CD4-positive, alpha-beta T cell (primary cell): Measurements from ENCODE around the gene DNAH3. TPM values are rescaled to one million over a fixed set of nuclear protein-coding genes. Genes with fewer than 3 reads are reported as not detected.

Experiments
- ATAC-seq: fragments of 200-7000 bp; cut with Tn5 transposase; one replicate; pipeline ENCODE4 v1.10.0; 2022; ENCODE audit warnings: mild to moderate bottlenecking; ENCODE audit not compliant: poor library complexity
- CTCF ChIA-PET: fragments of 350-600 bp; sonication (Branson Sonifier 250); formaldehyde crosslinking; loops from one replicate; lab custom pipeline; 2021; ENCODE audit warnings: antibody characterized with exemption, inconsistent platforms; lab: Charles Lee
- POLR2A ChIA-PET: fragments of 350-600 bp; sonication (Branson Sonifier 250); formaldehyde crosslinking; loops from one replicate; lab custom pipeline; 2021; ENCODE audit warnings: antibody characterized with exemption, inconsistent platforms; lab: Charles Lee
- DNase-seq, 14 experiments: peaks; one replicate each; pipeline ENCODE4 v3.0.0-alpha.2; 2013 to 2020; ENCODE audit warnings: mixed read lengths in 2 of 14
- H3K27ac ChIP-seq, 2 donors: one replicate each; pipeline versions ENCODE4 v1.5.1 to v1.7.0; 2013; ENCODE audit warnings: low read length in 2 of 2, low read depth in 1 of 2, mild to moderate bottlenecking in 1 of 2
- H3K27me3 ChIP-seq, 2 experiments: 1 replicate in 1 of 2; 2 replicates in 1 of 2; pipeline versions ENCODE4 v1.6.1 to v1.7.0; 2013; ENCODE audit warnings: low read length in 2 of 2, control low read depth in 1 of 2, mild to moderate bottlenecking in 1 of 2, moderate library complexity in 1 of 2; ENCODE audit not compliant: insufficient read depth in 2 of 2, control insufficient read depth in 1 of 2
- H3K36me3 ChIP-seq: one replicate; pipeline ENCODE4 v1.6.1; 2013; ENCODE audit warnings: low read length, control low read depth; ENCODE audit not compliant: insufficient read depth
- H3K4me1 ChIP-seq: one replicate; pipeline ENCODE4 v1.6.1; 2013; ENCODE audit warnings: low read length, control low read depth; ENCODE audit not compliant: insufficient read depth
- H3K4me3 ChIP-seq: one replicate; pipeline ENCODE4 v1.5.1; 2013; ENCODE audit warnings: mild to moderate bottlenecking, low read length, moderate library complexity
- H3K9me3 ChIP-seq, 2 experiments: 1 replicate in 1 of 2; 2 replicates in 1 of 2; pipeline versions ENCODE4 v1.6.1 to v1.7.0; 2013; ENCODE audit warnings: low read length in 2 of 2, mild to moderate bottlenecking in 2 of 2, control low read depth in 1 of 2, moderate library complexity in 1 of 2; ENCODE audit not compliant: control insufficient read depth in 1 of 2, insufficient read depth in 1 of 2
- H3K27ac Mint-ChIP-seq: one replicate; pipeline ENCODE4 v1.8.0; 2020; ENCODE audit warnings: mixed read lengths
- H3K27me3 Mint-ChIP-seq: one replicate; pipeline ENCODE4 v1.8.0; 2021; ENCODE audit warnings: mixed read lengths
- H3K36me3 Mint-ChIP-seq: one replicate; pipeline ENCODE4 v1.8.0; 2021; ENCODE audit warnings: low read depth, mixed read lengths
- H3K4me1 Mint-ChIP-seq: one replicate; pipeline ENCODE4 v1.8.0; 2021; ENCODE audit warnings: low read depth, mixed read lengths
- H3K4me3 Mint-ChIP-seq: one replicate; pipeline ENCODE4 v1.8.0; 2020; ENCODE audit warnings: mild to moderate bottlenecking, mixed read lengths
- H3K9me3 Mint-ChIP-seq: one replicate; pipeline ENCODE4 v1.8.0; 2020; ENCODE audit warnings: mixed read lengths
- CTCF ChIP-seq: fragments of 200-600 bp; IDR thresholded peaks from one replicate; pipeline ENCODE4 v1.8.0; 2022; ENCODE audit warnings: antibody characterized with exemption, mild to moderate bottlenecking
- intact Hi-C, 2 experiments: fragments of 100-400 bp; cut with DNase I in 1 of 2; cut with micrococcal nuclease in 1 of 2; formaldehyde crosslinking; loops; one replicate each; pipeline versions ENCODE4 v1.15.1 to v1.9.0; 2023 to 2025; cut with DNase I, micrococcal nuclease
- total RNA-seq, 174 experiments: library from RNA in 2 of 174; stranded (reverse) in 2 of 174; gene quantifications; one replicate each; pipeline ENCODE4 v1.2.3 and lab custom pipeline; 2021 to 2026

Gene DNAH3
- total RNA-seq, 2 experiments from 2014 or later: not detected

GRCh38 chr16:21103941-21104860 is 46.4 kb downstream of the DNAH3 start:
- no peak for TF ChIP-seq CTCF
- ATAC-seq (no peak), DNase-seq (no peak)
- no peaks in the 10 kb centered on the region for H3K9me3 Mint-ChIP-seq
- Histone ChIP-seq H3K27me3 (peaks cover 2 to 3% of the 10 kb centered on the region in 2 experiments), H3K27ac (no peak overlapping the region), H3K4me1 (no peaks in the 10 kb centered on the region), H3K4me3 (no peak overlapping the region), H3K9me3 (no peaks in the 10 kb centered on the region), H3K36me3 (no peaks in the 10 kb centered on the region)
- intact Hi-C loops: loop anchor here (5.0 kb wide), 1 partner anchor 252 kb away; no protein-coding TSS in a partner anchor
- H3K27me3 Mint-ChIP-seq: peaks cover 17% of the 10 kb centered on the region
- H3K4me3 Mint-ChIP-seq: no peak overlapping the region
- H3K36me3 Mint-ChIP-seq: no peaks in the 10 kb centered on the region
- ChIA-PET POLR2A (no interaction called here), CTCF (no interaction called here)
- no peak overlapping the region for H3K27ac Mint-ChIP-seq
- no peaks in the 10 kb centered on the region for H3K4me1 Mint-ChIP-seq

- Mint-ChIP-seq H3K4me3 (no peak overlapping the region), H3K36me3 (no peaks in the 10 kb centered on the region), H3K4me1 (no peaks in the 10 kb centered on the region), H3K27me3 (peaks cover 30% of the 10 kb centered on the region), H3K9me3 (no peaks in the 10 kb centered on the region), H3K27ac (no peak overlapping the region)
- Histone ChIP-seq H3K27me3 (peaks cover 6 to 8% of the 10 kb centered on the region in 2 experiments), H3K9me3 (no peaks in the 10 kb centered on the region), H3K4me1 (no peaks in the 10 kb centered on the region), H3K36me3 (no peaks in the 10 kb centered on the region), H3K4me3 (no peak overlapping the region), H3K27ac (no peak overlapping the region)
- TF ChIP-seq CTCF: peak; percentile 14
- ChIA-PET CTCF (interaction anchor here (0.6 to 1.0 kb wide), 2 partner anchors 12 to 257 kb away, joined by 3 read pairs; no protein-coding TSS in a partner anchor), POLR2A (no interaction called here)
- DNase-seq (peak in 9 of 14 experiments; percentile 2 to 40 (median 11)), ATAC-seq (no peak)
- intact Hi-C loops: loop anchor here (5.0 kb wide), 1 partner anchor 250 kb away; no protein-coding TSS in a partner anchor
Observed at GRCh38 chr16:21101631-21102420, 48.8 kb downstream of the DNAH3 start.

GRCh38 chr16:21100447-21100846 is 50.2 kb downstream of the DNAH3 start:
- Histone ChIP-seq H3K27ac (no peak overlapping the region), H3K4me3 (no peak overlapping the region), H3K9me3 (no peaks in the 10 kb centered on the region), H3K27me3 (peaks cover 4 to 6% of the 10 kb centered on the region in 2 experiments), H3K36me3 (no peaks in the 10 kb centered on the region), H3K4me1 (no peaks in the 10 kb centered on the region)
- no peaks in the 10 kb centered on the region for H3K36me3 Mint-ChIP-seq
- intact Hi-C loops: loop anchor here (5.0 kb wide), 1 partner anchor 248 kb away; no protein-coding TSS in a partner anchor
- ATAC-seq (no peak), DNase-seq (no peak)
- ChIA-PET CTCF (no interaction called here), POLR2A (no interaction called here)
- no peaks in the 10 kb centered on the region for H3K4me1 Mint-ChIP-seq
- H3K9me3 Mint-ChIP-seq: no peaks in the 10 kb centered on the region
- TF ChIP-seq CTCF: no peak
- H3K27ac Mint-ChIP-seq: no peak overlapping the region
- no peak overlapping the region for H3K4me3 Mint-ChIP-seq
- peaks cover 38% of the 10 kb centered on the region for H3K27me3 Mint-ChIP-seq
